Pancreas (tissue), 10 donors: ENCODE results near the gene FZD8. TPM values are rescaled to one million over a fixed set of nuclear protein-coding genes. Genes with fewer than 3 reads are reported as not detected.

Experiments
- ATAC-seq, 4 donors: fragments of 200-7000 bp; cut with Tn5 transposase; one replicate each; pipeline versions ENCODE4 v1.8.0 to v1.9.1; 2020; ENCODE audit warnings: mild to moderate bottlenecking in 4 of 4, moderate library complexity in 4 of 4
- DNase-seq, 6 donors: peaks; one replicate each; pipeline ENCODE4 v3.0.0-alpha.2; 2020
- FAIRE-seq: peaks from 2 replicates; lab custom pipeline; 2012; peaks lifted over from hg19 to GRCh38; lab: Jason Lieb, UNC
- H3K27ac ChIP-seq, 4 donors: fragments of 200-600 bp; sonication (generic); 1 replicate in 3 of 4; 2 replicates in 1 of 4; pipeline versions ENCODE4 v1.5.0 to v1.8.0; 2020
- H3K27me3 ChIP-seq, 4 donors: fragments of 200-600 bp; one replicate each; pipeline ENCODE4 v1.8.0; 2021
- H3K36me3 ChIP-seq, 3 donors: fragments of 200-600 bp; sonication (generic) in 1 of 3; one replicate each; pipeline versions ENCODE4 v1.5.0 to v1.8.0; 2020 to 2021
- H3K4me1 ChIP-seq, 3 donors: fragments of 200-600 bp; one replicate each; pipeline ENCODE4 v1.8.0; 2021
- H3K4me3 ChIP-seq, 4 donors: fragments of 200-600 bp; sonication (generic) in 2 of 4; one replicate each; pipeline versions ENCODE4 v1.5.0 to v1.8.0; 2020 to 2021
- H3K9me3 ChIP-seq, 4 donors: fragments of 200-600 bp; one replicate each; pipeline ENCODE4 v1.8.0; 2021
- CTCF ChIP-seq, 4 donors: fragments of 200-600 bp; sonication (generic) in 3 of 4; IDR thresholded peaks; one replicate each; pipeline versions ENCODE4 v1.5.0 to v1.8.0; 2021; ENCODE audit warnings: antibody characterized with exemption in 4 of 4
- WGBS, 2 donors: extraction: QIAGEN DNeasy Blood & Tissue Kit; methylation state at CpG; one replicate each; pipeline ENCODE4 v1.1.7; 2013; 5-methylcytosine and 5-hydroxymethylcytosine counted together
- intact Hi-C, 3 donors: fragments of 100-400 bp; cut with DNase I; formaldehyde crosslinking; loops; one replicate each; pipeline versions ENCODE4 v1.11.1 to v1.14.2; 2022
- polyA plus RNA-seq, 2 donors: library from polyadenylated mRNA; stranded (reverse); fragments of 200-250 nt; gene quantifications; one replicate each; pipeline ENCODE4 v1.2.3, GENCODE V29; 2013
- total RNA-seq, 6 donors: library from RNA; stranded (reverse); fragmentation: NEBNext Ultra II Directional in 4 of 6; extraction: Animal tissue kit (Norgen Biotek cat#: 25700) in 4 of 6; gene quantifications; one replicate each; pipeline versions ENCODE4 v1.2.1 to v1.2.4, GENCODE V29; 2021 to 2023
- donor health status: healthy with polysubstance abuse.
- donor health status: DM: no; HTN: no; CAD: no; lungs with moderate emphysema.
- donor health status: DM: no; HTN: no; CAD: no.
- donor health status: control.
- donor health status: control.
- donor health status: Bipolar disorder and iron deficiency.
- donor health status: DM: yes; HTN: yes; CAD: no.
- donor health status: DM: no; HTN: no; CAD: no.
- donor health status: DM: no; HTN: no; CAD: no.
- donor health status: DM: yes; HTN: yes; CAD: no.

The FZD8 gene
- total and polyA plus RNA-seq, 8 donors, result 2.3 to 7.8 (median 5.8) TPM

- Histone ChIP-seq H3K27ac (peak overlapping the region in 2 of 4 donors; percentile 22 to 34), H3K27me3 (no peaks in the 10 kb centered on the region), H3K9me3 (no peaks in the 10 kb centered on the region), H3K36me3 (no peaks in the 10 kb centered on the region), H3K4me3 (peak overlapping the region in 2 of 4 donors; percentile 13 to 24), H3K4me1 (peaks cover 3 to 8% (median 4%) of the 10 kb centered on the region in 3 donors)
- FAIRE-seq, result peak; percentile 87
- intact Hi-C loops, result no loop called here
- ATAC-seq, result peak in 3 of 4 donors; percentile 87 to 93 (median 91)
- no peak for TF ChIP-seq CTCF (IDR thresholded peaks at IDR 0.05)
- DNase-seq, result no peak
- WGBS, 2 donors, result 15 to 17% methylated on average over 3 of the region's 3 CpGs
Measured at GRCh38 chr10:35685402-35685801, 43.3 kb upstream of the FZD8 start.

- Histone ChIP-seq H3K36me3 (no peaks in the 10 kb centered on the region), H3K27ac (no peak overlapping the region), H3K9me3 (no peaks in the 10 kb centered on the region), H3K4me3 (no peak overlapping the region), H3K4me1 (peaks cover 0 to 4% (median 3%) of the 10 kb centered on the region in 3 donors), H3K27me3 (no peaks in the 10 kb centered on the region)
- WGBS, 2 donors, result 67 to 78% methylated on average over 5 of the region's 5 CpGs
- DNase-seq, result no peak
- TF ChIP-seq CTCF (IDR thresholded peaks at IDR 0.05), result no peak
- no peak for ATAC-seq
- intact Hi-C loops, result no loop called here
- no peak for FAIRE-seq
Measured at GRCh38 chr10:35684586-35684985, 42.5 kb upstream of the FZD8 start.

GRCh38 chr10:35675846-35676245 is 33.8 kb upstream of the FZD8 start:
- Histone ChIP-seq H3K36me3 (no peaks in the 10 kb centered on the region), H3K27ac (no peak overlapping the region), H3K27me3 (no peaks in the 10 kb centered on the region), H3K4me1 (no peaks in the 10 kb centered on the region), H3K4me3 (no peak overlapping the region), H3K9me3 (no peaks in the 10 kb centered on the region)
- ATAC-seq (no peak), FAIRE-seq (no peak), DNase-seq (no peak)
- WGBS, 2 donors, result 66 to 86% methylated on average over 1 of the region's 1 CpG
- intact Hi-C loops, result no loop called here
- no peak for TF ChIP-seq CTCF (IDR thresholded peaks at IDR 0.05)

- TF ChIP-seq CTCF (IDR thresholded peaks at IDR 0.05), result no peak
- Histone ChIP-seq H3K36me3 (no peaks in the 10 kb centered on the region), H3K9me3 (no peaks in the 10 kb centered on the region), H3K4me3 (no peak overlapping the region), H3K27ac (no peak overlapping the region), H3K27me3 (no peaks in the 10 kb centered on the region), H3K4me1 (no peaks in the 10 kb centered on the region)
- intact Hi-C loops, result no loop called here
- FAIRE-seq (no peak), DNase-seq (no peak), ATAC-seq (no peak)
Measured at GRCh38 chr10:35674843-35675242, 32.7 kb upstream of the FZD8 start.

GRCh38 chr10:35668865-35669650 is 27.0 kb upstream of the FZD8 start:
- no peak for ATAC-seq

More at GRCh38 chr10:35668865-35669650, 27.0 kb upstream of the FZD8 start:
- no peaks in the 10 kb centered on the region for H3K36me3 ChIP-seq
- no peak for TF ChIP-seq CTCF (IDR thresholded peaks at IDR 0.05)
- no peak overlapping the region for H3K27ac ChIP-seq
- FAIRE-seq (no peak), DNase-seq (no peak)
- intact Hi-C loops, result no loop called here
- no peak overlapping the region for H3K4me3 ChIP-seq
- WGBS, 2 donors, result 79 to 86% methylated on average over 13 of the region's 13 CpGs
- no peaks in the 10 kb centered on the region for H3K27me3 ChIP-seq
- no peaks in the 10 kb centered on the region for H3K9me3 ChIP-seq
- H3K4me1 ChIP-seq, result no peaks in the 10 kb centered on the region
